Measurements from ENCODE around the gene IRF2BP2. TPM values are rescaled to one million over a fixed set of nuclear protein-coding genes. Genes with fewer than 3 reads are reported as not detected.

The IRF2BP2 gene
- total RNA-seq, 4 donors from 2014 or later, result 40.1 to 50.4 (median 47.4) TPM

DNA sequence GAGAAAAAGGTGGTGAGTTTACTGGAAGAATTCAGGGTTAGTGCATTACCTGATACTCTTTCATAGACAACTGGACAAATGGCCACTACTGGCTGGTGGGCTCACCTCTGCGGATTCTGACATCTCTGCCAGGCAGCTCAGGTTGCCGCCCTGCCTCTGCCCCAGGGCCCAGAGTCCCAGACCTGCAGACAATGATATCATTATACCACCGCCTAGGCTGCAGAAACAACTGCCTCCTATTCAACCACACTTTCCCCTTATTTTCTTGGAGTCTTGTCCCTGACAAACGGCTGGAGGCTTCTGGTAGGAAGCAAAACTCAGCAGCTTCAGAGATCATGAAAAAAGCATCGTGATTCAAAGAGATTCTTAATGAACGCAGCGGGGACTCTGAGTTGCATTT lies 37.0 kb downstream of the IRF2BP2 start:
- TF ChIP-seq, protein P1, sequence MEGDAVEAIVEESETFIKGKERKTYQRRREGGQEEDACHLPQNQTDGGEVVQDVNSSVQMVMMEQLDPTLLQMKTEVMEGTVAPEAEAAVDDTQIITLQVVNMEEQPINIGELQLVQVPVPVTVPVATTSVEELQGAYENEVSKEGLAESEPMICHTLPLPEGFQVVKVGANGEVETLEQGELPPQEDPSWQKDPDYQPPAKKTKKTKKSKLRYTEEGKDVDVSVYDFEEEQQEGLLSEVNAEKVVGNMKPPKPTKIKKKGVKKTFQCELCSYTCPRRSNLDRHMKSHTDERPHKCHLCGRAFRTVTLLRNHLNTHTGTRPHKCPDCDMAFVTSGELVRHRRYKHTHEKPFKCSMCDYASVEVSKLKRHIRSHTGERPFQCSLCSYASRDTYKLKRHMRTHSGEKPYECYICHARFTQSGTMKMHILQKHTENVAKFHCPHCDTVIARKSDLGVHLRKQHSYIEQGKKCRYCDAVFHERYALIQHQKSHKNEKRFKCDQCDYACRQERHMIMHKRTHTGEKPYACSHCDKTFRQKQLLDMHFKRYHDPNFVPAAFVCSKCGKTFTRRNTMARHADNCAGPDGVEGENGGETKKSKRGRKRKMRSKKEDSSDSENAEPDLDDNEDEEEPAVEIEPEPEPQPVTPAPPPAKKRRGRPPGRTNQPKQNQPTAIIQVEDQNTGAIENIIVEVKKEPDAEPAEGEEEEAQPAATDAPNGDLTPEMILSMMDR (IDR thresholded peaks at IDR 0.05; ENCODE audit: low read depth), result no peak

DNA sequence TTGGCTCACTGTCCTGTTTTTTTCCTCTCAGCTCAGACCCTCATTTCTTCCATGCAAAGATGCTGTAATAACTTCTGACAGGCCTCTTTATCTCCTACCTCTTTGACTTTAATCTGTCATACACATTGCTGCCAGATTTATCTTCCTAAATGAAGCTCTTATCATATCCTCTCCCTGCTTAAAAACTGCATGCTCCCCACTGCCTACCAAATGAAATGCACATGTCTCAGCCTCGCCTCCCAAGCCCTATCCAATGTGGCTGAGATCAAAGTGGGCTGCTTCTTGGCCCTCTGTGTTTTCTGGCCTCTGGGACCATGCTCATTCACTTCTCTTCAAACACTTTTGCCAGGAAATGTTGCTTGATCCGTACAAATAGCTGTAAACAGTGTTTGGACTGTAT lies 38.3 kb downstream of the IRF2BP2 start:
- TF ChIP-seq, protein P1 (IDR thresholded peaks at IDR 0.05; ENCODE audit: low read depth), result no peak

DNA sequence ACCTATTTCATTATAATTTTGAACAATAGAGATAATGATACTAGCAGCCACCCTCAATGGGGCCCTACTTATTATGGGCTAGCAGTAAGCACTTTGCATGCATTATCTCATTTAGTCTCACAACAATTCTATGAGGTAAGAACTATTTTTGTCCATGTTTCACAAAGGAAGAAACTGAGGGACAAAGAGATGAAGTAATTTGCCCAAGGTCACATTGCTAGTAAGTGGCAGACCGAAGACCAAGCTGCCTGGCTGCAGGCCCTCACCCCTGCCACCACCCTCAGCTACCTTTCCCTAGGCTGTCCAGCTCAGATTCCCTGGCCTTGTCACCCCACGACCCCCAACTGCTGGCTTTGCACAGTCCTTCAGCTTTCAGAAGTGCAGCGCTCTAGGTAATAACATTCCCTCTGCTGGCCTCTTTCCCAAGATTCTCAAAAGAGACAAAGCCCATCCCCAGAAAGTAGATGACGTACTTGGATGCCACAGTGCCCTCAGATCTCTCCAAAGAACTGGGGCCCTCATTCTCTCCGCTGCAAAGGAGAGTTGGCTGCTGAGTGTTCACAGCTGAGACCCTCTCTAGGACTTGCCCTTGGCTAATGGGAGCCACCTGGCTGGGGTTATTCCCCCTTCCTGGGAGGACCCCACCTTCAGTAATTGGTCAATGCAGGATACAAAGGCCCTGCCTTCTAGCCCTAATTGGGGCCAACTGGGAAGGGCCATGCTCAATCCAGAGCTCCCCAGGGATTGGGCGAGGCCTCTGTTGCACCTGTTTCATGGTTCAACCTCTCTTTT lies 39.5 kb downstream of the IRF2BP2 start:
- TF ChIP-seq, protein P1 (IDR thresholded peaks at IDR 0.05; ENCODE audit: low read depth), result no peak

DNA sequence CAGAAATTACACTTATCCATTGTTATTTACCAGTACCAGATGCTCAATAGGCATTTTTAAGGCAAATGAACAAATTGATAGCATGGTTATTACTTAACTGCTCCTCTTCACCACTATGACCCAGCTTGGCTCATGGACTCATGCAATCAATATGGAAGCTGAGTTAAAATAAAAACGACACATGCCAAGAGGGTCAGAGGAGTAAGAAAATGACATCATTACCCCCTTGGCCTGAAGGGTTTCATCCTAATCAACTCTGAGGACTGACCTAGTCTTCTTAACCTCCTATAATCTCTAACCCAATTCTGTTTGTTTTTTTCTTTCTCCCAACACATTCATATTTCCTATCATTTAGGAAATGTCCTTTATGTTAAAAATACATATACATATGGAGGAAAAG lies 41.6 kb downstream of the IRF2BP2 start:
- TF ChIP-seq, protein P1 (IDR thresholded peaks at IDR 0.05; ENCODE audit: low read depth), result no peak

DNA sequence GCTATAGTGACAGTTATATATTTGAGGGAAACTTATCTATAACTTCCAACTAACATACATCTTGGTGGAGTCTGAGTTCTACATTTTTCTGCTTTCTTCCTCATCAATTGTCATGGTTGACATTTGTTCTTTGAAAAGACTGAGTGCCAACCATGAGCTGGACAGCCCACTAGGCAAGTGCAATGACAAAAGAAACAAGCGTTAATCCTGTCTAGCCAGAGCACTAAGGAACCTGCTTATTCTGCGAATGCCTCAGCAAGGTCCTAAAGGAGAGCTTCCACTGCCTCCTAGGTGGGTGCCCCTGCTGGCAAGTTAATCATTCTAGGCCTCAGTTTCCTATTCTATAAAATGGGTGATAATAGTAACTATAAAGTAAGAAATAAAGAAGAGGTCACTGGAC lies 44.8 kb downstream of the IRF2BP2 start:
- TF ChIP-seq, protein P1 (IDR thresholded peaks at IDR 0.05; ENCODE audit: low read depth), result no peak

DNA sequence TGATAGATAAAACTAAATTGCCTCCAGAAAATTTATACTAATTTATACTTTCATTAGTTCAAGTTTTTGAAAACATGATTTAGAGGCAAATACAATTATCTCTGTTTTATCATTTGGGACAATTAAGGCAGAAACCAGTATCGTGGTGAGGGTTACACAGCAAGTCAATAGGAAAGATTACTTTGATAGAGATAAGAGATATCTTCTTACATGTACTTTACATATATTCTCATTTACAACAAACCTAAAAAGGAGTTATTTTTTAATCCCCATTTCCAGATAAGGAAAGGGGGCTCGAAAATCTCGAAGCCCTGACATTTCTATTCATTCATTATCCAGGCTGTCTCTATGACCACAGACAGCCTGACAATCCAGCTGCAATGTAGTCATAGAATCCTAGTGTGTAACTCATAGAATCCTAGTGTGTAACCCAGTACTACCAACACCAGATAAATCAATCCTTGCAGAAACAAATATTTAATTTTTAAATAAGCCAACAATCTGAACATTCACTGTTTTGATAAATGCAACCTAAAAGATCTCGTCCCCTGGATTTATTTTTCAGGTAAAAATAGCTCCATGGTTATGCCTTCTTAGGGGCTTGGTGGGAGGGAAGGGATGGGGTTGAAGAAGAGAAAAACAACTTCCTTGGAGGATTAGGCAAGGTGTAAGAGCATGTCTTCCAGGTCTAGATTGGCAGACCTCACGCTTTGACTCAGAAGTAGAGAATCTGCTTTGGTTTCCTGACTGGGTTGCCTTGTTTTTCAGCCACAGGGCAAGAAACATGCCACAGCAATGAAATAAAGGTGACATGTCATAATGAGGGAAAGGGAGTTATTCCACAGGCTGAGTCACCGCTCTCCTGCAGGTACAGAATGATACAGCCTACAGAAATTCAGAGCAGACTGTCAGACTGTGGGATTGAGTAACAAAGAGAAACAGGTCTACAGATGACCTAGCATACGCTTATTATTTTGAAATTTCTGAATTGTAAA lies 45.6 kb downstream of the IRF2BP2 start:
- TF ChIP-seq, protein P1 (IDR thresholded peaks at IDR 0.05; ENCODE audit: low read depth), result no peak

DNA sequence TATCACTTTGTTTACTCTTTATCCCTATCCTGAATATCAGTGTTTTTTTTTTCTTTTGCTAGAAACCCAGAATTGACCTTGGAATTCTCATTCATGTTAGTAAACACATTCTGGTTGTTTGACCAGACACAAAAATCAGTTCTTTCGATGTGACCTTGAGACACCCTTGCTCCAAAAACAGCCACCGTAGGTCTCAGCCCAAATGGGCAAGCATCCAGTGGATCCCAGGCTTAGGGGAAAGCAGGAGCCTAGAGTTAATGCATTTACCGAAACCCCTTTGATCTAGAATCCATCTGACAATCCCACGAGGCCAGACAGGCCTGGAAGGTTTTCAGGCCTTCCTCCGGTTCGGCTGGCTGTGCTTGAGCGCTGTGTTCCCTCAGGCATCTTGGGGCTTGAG lies 47.6 kb downstream of the IRF2BP2 start:
- TF ChIP-seq, protein P1 (IDR thresholded peaks at IDR 0.05; ENCODE audit: low read depth), result no peak
